ENCODE measurements around the gene OR2A14.

OR2A14 gene

GRCh38 chr7:144122876-144123275, at the start of gene OR2A14:
TSS of gene OR2A14 (plus strand) at chr7:144123176. CDS start at chr7:144129113, 5,937 bp downstream.
- no peak for TF ChIP-seq CTCF (IDR thresholded peaks at IDR 0.05; ENCODE audit: insufficient read depth, low read length, poor library complexity, severe bottlenecking)
- DNase-seq (ENCODE audit: extremely low read depth, insufficient read length), result no peak
- Histone ChIP-seq H3K27me3 (replicated peaks; ENCODE audit: control insufficient read depth, insufficient read depth, low read length) (no peaks in the 10 kb centered on the region), H3K36me3 (ENCODE audit: control insufficient read depth, insufficient read depth, low read length) (no peaks in the 10 kb centered on the region), H3K4me3 (replicated peaks; ENCODE audit: low read depth, low read length) (no peak within 1 kb of the TSS)

GRCh38 chr7:144074374-144074773, 48.6 kb upstream of the OR2A14 start:
- H3K36me3 ChIP-seq (ENCODE audit: control insufficient read depth, insufficient read depth, low read length), result no peaks in the 10 kb centered on the region
- H3K4me3 ChIP-seq (replicated peaks; ENCODE audit: low read depth, low read length), result no peak overlapping the region
- H3K27me3 ChIP-seq (replicated peaks; ENCODE audit: control insufficient read depth, insufficient read depth, low read length), result no peaks in the 10 kb centered on the region
- DNase-seq (ENCODE audit: extremely low read depth, insufficient read length), result no peak
- no peak for TF ChIP-seq CTCF (IDR thresholded peaks at IDR 0.05; ENCODE audit: insufficient read depth, low read length, poor library complexity, severe bottlenecking)

GRCh38 chr7:144085978-144086377, 37.0 kb upstream of the OR2A14 start, which contains the start of gene OR2A12:
TSS of gene OR2A12 (plus strand) at chr7:144086278. CDS start at chr7:144095108, 8,830 bp downstream.
- Histone ChIP-seq H3K4me3 (replicated peaks; ENCODE audit: low read depth, low read length) (no peak within 1 kb of the TSS), H3K36me3 (ENCODE audit: control insufficient read depth, insufficient read depth, low read length) (no peaks in the 10 kb centered on the region), H3K27me3 (replicated peaks; ENCODE audit: control insufficient read depth, insufficient read depth, low read length) (no peaks in the 10 kb centered on the region)
- no peak for DNase-seq (ENCODE audit: extremely low read depth, insufficient read length)
- no peak for TF ChIP-seq CTCF (IDR thresholded peaks at IDR 0.05; ENCODE audit: insufficient read depth, low read length, poor library complexity, severe bottlenecking)

GRCh38 chr7:144086730-144087129, 36.2 kb upstream of the OR2A14 start:
- Histone ChIP-seq H3K36me3 (ENCODE audit: control insufficient read depth, insufficient read depth, low read length) (no peaks in the 10 kb centered on the region), H3K4me3 (replicated peaks; ENCODE audit: low read depth, low read length) (no peak overlapping the region), H3K27me3 (replicated peaks; ENCODE audit: control insufficient read depth, insufficient read depth, low read length) (no peaks in the 10 kb centered on the region)
- TF ChIP-seq CTCF (IDR thresholded peaks at IDR 0.05; ENCODE audit: insufficient read depth, low read length, poor library complexity, severe bottlenecking), result no peak
- no peak for DNase-seq (ENCODE audit: extremely low read depth, insufficient read length)

- DNase-seq (ENCODE audit: extremely low read depth, insufficient read length), result no peak
- no peak for TF ChIP-seq CTCF (IDR thresholded peaks at IDR 0.05; ENCODE audit: insufficient read depth, low read length, poor library complexity, severe bottlenecking)
These were observed 35.7 kb upstream of the OR2A14 start for GRCh38 chr7:144087230-144087629.

GRCh38 chr7:144090667-144091066, 32.3 kb upstream of the OR2A14 start:
- DNase-seq (ENCODE audit: extremely low read depth, insufficient read length), result no peak
- no peak overlapping the region for H3K4me3 ChIP-seq (replicated peaks; ENCODE audit: low read depth, low read length)
- no peak for TF ChIP-seq CTCF (IDR thresholded peaks at IDR 0.05; ENCODE audit: insufficient read depth, low read length, poor library complexity, severe bottlenecking)
- H3K27me3 ChIP-seq (replicated peaks; ENCODE audit: control insufficient read depth, insufficient read depth, low read length), result no peaks in the 10 kb centered on the region
- no peaks in the 10 kb centered on the region for H3K36me3 ChIP-seq (ENCODE audit: control insufficient read depth, insufficient read depth, low read length)

More at GRCh38 chr7:144087230-144087629, 35.7 kb upstream of the OR2A14 start:
- H3K36me3 ChIP-seq (ENCODE audit: control insufficient read depth, insufficient read depth, low read length), result no peaks in the 10 kb centered on the region
- H3K27me3 ChIP-seq (replicated peaks; ENCODE audit: control insufficient read depth, insufficient read depth, low read length), result no peaks in the 10 kb centered on the region
- H3K4me3 ChIP-seq (replicated peaks; ENCODE audit: low read depth, low read length), result no peak overlapping the region
